ENCODE data around the gene L1CAM. TPM values are rescaled to one million over a fixed set of nuclear protein-coding genes. Genes with fewer than 3 reads are reported as not detected.

L1CAM gene
- total and polyA plus RNA-seq, 4 donors = 0.19 to 0.83 (median 0.47) TPM

DNA sequence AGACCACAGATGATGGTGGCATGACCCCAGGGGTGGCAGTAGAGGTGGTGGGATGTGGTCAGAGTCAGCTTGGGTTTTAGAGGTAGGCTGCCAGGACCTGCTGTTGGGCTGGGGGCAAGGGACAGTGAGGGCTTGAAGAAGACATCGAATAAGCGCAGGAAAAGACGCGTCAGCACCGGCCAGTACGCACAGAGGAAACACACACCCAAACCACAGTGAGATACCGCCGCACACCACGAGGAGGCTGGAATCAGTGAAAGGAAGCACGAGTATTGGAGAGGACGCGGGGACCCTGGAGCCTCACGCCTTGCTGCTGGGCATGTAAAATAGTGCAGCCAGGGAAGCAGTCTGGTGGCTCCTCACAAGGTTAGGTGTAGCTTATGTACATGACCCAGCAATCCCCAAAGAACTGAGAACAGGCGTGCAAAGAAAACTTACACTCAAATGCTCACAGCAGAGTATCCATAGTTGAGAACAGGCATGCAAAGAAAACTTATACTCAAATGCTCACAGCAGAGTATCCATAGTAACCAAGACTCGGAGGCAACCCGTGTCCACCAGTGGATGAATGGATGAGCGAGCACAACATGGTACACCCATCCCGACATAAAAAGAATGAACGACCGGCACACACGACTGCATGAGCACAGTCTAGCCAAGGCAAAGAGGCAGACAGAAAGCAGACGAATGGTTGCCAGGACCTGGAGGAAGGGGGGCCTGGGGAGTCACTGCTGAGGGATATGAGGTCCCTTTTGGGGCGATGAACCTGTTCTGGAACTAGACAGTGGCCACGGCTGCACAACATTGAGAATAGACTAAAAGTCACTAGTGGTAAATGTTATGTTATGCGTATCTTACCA lies 68.9 kb downstream of the L1CAM start:
- peaks cover 0 to 5% (median 0%) of the 10 kb centered on the region in 3 donors for H3K27me3 ChIP-seq (ENCODE audit: control insufficient read depth in 3 of 3, insufficient read depth in 3 of 3, low read length in 2 of 3)
- no peak overlapping the region for H3K9ac ChIP-seq (ENCODE audit: insufficient read depth in 1 of 2, low read length in 2 of 2)
- H3K36me3 ChIP-seq (ENCODE audit: control insufficient read depth in 4 of 4, insufficient read depth in 4 of 4, low read length in 4 of 4) = no peaks in the 10 kb centered on the region
- H3K4me1 ChIP-seq (ENCODE audit: control insufficient read depth in 5 of 5, insufficient read depth in 5 of 5, low read length in 5 of 5) = peaks cover 0 to 4% (median 0%) of the 10 kb centered on the region in 5 donors
- DNase-seq = no peak
- peaks cover 0 to 5% (median under 1%) of the 10 kb centered on the region in 4 donors for H3K9me3 ChIP-seq (ENCODE audit: control insufficient read depth in 4 of 4, insufficient read depth in 3 of 4, low read length in 3 of 4)
- ATAC-seq (ENCODE audit: insufficient read depth, low FRiP score) = no peak
- 45 to 74% methylated on average over 25 of the region's 25 CpGs for WGBS, 2 donors
- TF ChIP-seq, protein P1, sequence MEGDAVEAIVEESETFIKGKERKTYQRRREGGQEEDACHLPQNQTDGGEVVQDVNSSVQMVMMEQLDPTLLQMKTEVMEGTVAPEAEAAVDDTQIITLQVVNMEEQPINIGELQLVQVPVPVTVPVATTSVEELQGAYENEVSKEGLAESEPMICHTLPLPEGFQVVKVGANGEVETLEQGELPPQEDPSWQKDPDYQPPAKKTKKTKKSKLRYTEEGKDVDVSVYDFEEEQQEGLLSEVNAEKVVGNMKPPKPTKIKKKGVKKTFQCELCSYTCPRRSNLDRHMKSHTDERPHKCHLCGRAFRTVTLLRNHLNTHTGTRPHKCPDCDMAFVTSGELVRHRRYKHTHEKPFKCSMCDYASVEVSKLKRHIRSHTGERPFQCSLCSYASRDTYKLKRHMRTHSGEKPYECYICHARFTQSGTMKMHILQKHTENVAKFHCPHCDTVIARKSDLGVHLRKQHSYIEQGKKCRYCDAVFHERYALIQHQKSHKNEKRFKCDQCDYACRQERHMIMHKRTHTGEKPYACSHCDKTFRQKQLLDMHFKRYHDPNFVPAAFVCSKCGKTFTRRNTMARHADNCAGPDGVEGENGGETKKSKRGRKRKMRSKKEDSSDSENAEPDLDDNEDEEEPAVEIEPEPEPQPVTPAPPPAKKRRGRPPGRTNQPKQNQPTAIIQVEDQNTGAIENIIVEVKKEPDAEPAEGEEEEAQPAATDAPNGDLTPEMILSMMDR (IDR thresholded peaks at IDR 0.05; ENCODE audit: control extremely low read depth, extremely low read depth) = no peak
- H3K4me3 ChIP-seq = no peak overlapping the region
- H3K27ac ChIP-seq (ENCODE audit: low read depth in 1 of 2, low read length in 1 of 2) = no peak overlapping the region

DNA sequence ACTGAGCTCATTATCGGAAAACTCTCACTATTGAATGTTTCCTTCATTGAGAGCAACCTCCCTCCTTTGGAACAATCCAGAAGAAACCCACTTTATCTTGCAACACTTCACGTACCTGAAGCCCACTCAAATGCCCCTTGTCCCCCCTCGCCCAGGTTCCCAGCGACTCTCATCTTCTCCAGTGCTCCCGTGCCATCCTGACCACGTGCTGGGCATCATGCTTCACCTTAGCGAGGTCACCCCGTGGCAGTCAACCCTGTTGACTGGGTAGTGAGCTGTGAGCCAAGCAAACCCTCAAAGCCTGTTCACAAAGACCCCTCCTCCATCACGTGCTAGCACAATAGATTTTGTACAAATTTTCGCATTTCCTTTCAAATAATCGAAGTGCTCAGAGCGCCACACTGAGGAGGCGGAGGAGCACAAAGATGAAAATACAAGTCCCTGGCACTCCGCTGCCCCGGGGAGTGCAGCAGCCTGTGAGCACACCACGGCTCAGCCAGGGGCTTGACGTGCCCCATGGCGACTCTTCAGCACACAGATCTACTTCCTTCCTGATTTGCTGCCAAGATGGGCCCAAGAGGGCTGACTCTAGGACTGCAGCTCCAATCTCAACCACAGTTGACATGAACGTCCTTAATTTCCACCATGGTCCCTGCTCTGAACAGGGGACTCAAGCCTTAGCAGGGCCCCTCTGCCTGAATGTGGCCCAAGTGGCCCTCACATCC lies 71.2 kb downstream of the L1CAM start:
- peaks cover 0 to 12% (median 2%) of the 10 kb centered on the region in 4 donors for H3K9me3 ChIP-seq (ENCODE audit: control insufficient read depth in 4 of 4, insufficient read depth in 3 of 4, low read length in 3 of 4)
- TF ChIP-seq, protein P1 (IDR thresholded peaks at IDR 0.05; ENCODE audit: control extremely low read depth, extremely low read depth) = no peak
- WGBS, 2 donors = 63 to 70% methylated on average over 19 of the region's 19 CpGs
- peaks cover 0 to 4% (median 0%) of the 10 kb centered on the region in 5 donors for H3K4me1 ChIP-seq (ENCODE audit: control insufficient read depth in 5 of 5, insufficient read depth in 5 of 5, low read length in 5 of 5)
- no peak for ATAC-seq (ENCODE audit: insufficient read depth, low FRiP score)
- H3K9ac ChIP-seq (ENCODE audit: insufficient read depth in 1 of 2, low read length in 2 of 2) = no peak overlapping the region
- H3K27me3 ChIP-seq (ENCODE audit: control insufficient read depth in 3 of 3, insufficient read depth in 3 of 3, low read length in 2 of 3) = peaks cover 0 to 5% (median 0%) of the 10 kb centered on the region in 3 donors
- DNase-seq = peak in 1 of 3 donors; percentile 7
- no peak overlapping the region for H3K27ac ChIP-seq (ENCODE audit: low read depth in 1 of 2, low read length in 1 of 2)
- no peaks in the 10 kb centered on the region for H3K36me3 ChIP-seq (ENCODE audit: control insufficient read depth in 4 of 4, insufficient read depth in 4 of 4, low read length in 4 of 4)
- no peak overlapping the region for H3K4me3 ChIP-seq

DNA sequence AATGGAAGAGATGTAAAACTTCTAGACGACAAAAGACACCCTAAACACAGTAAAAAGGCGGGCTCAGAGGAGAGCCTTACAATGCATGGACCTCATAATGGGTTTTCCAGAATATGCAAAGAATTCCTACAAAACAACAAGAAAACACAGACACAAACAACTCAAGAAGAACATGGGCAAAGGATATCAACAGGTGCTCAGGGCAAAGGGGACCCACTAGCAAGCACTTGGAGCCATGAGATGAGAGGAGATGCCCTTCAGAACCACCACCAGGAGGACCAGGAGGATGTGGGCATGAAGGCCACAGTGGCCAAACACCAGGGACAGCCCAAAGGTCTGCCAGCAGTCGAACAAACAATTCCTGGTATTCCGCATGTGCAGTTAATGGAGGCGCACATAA lies 72.8 kb downstream of the L1CAM start:
- DNase-seq (no peak), ATAC-seq (ENCODE audit: insufficient read depth, low FRiP score) (no peak)
- H3K9ac ChIP-seq (ENCODE audit: insufficient read depth in 1 of 2, low read length in 2 of 2) = no peak overlapping the region
- TF ChIP-seq, protein P1 (IDR thresholded peaks at IDR 0.05; ENCODE audit: control extremely low read depth, extremely low read depth) = no peak
- no peak overlapping the region for H3K27ac ChIP-seq (ENCODE audit: low read depth in 1 of 2, low read length in 1 of 2)
- H3K4me1 ChIP-seq (ENCODE audit: control insufficient read depth in 5 of 5, insufficient read depth in 5 of 5, low read length in 5 of 5) = no peaks in the 10 kb centered on the region
- 90 to 92% methylated on average over 5 of the region's 5 CpGs for WGBS, 2 donors
- no peaks in the 10 kb centered on the region for H3K36me3 ChIP-seq (ENCODE audit: control insufficient read depth in 4 of 4, insufficient read depth in 4 of 4, low read length in 4 of 4)
- H3K4me3 ChIP-seq = no peak overlapping the region
- peaks cover 0 to 16% (median 2%) of the 10 kb centered on the region in 4 donors for H3K9me3 ChIP-seq (ENCODE audit: control insufficient read depth in 4 of 4, insufficient read depth in 3 of 4, low read length in 3 of 4)
- peaks cover 0 to 5% (median 0%) of the 10 kb centered on the region in 3 donors for H3K27me3 ChIP-seq (ENCODE audit: control insufficient read depth in 3 of 3, insufficient read depth in 3 of 3, low read length in 2 of 3)
